ENCODE results near the gene HCN2. TPM values are rescaled to one million over a fixed set of nuclear protein-coding genes. Genes with fewer than 3 reads are reported as not detected.

HCN2 gene
- total and polyA plus RNA-seq, 12 donors, result 0.74 to 9.1 (median 3.6) TPM

DNA sequence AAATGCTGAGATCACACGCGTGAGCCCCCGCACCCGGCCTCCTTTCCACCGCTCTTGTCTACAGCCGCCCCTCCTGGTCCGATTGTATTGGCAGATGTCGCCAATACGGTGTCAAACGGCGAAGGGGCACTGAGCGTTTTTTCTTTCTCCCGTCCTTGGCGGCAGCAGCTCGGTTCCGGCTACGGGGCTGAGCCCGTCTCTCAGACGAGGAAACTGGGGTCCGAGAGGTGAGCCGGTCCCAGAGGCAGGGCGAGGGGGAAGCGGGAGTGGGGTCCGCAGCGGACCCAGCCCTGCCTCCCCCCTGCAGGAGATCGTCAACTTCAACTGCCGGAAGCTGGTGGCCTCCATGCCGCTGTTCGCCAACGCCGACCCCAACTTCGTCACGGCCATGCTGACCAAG is 23.3 kb downstream of the HCN2 start:
- DNase-seq, result no peak
- H3K4me3 ChIP-seq, result no peak overlapping the region
- H3K9me3 ChIP-seq (replicated peaks in 1 of 3), result no peaks in the 10 kb centered on the region
- 91 to 96% (median 92%) methylated on average over 25 to 33 of the region's 33 CpGs for WGBS, 4 donors
- no peak overlapping the region for H3K27ac ChIP-seq
- no peak for TF ChIP-seq POLR2A (IDR thresholded peaks at IDR 0.05)
- TF ChIP-seq, protein P1, sequence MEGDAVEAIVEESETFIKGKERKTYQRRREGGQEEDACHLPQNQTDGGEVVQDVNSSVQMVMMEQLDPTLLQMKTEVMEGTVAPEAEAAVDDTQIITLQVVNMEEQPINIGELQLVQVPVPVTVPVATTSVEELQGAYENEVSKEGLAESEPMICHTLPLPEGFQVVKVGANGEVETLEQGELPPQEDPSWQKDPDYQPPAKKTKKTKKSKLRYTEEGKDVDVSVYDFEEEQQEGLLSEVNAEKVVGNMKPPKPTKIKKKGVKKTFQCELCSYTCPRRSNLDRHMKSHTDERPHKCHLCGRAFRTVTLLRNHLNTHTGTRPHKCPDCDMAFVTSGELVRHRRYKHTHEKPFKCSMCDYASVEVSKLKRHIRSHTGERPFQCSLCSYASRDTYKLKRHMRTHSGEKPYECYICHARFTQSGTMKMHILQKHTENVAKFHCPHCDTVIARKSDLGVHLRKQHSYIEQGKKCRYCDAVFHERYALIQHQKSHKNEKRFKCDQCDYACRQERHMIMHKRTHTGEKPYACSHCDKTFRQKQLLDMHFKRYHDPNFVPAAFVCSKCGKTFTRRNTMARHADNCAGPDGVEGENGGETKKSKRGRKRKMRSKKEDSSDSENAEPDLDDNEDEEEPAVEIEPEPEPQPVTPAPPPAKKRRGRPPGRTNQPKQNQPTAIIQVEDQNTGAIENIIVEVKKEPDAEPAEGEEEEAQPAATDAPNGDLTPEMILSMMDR (IDR thresholded peaks at IDR 0.05), result no peak
- peaks cover 0 to 6% of the 10 kb centered on the region in 2 donors for H3K36me3 ChIP-seq (replicated peaks in 1 of 2)
- intact Hi-C loops (cut with DNase I), result no loop called here
- no peaks in the 10 kb centered on the region for H3K27me3 ChIP-seq
- peaks cover 14 to 15% of the 10 kb centered on the region in 2 donors for H3K4me1 ChIP-seq (replicated peaks in 1 of 2)

DNA sequence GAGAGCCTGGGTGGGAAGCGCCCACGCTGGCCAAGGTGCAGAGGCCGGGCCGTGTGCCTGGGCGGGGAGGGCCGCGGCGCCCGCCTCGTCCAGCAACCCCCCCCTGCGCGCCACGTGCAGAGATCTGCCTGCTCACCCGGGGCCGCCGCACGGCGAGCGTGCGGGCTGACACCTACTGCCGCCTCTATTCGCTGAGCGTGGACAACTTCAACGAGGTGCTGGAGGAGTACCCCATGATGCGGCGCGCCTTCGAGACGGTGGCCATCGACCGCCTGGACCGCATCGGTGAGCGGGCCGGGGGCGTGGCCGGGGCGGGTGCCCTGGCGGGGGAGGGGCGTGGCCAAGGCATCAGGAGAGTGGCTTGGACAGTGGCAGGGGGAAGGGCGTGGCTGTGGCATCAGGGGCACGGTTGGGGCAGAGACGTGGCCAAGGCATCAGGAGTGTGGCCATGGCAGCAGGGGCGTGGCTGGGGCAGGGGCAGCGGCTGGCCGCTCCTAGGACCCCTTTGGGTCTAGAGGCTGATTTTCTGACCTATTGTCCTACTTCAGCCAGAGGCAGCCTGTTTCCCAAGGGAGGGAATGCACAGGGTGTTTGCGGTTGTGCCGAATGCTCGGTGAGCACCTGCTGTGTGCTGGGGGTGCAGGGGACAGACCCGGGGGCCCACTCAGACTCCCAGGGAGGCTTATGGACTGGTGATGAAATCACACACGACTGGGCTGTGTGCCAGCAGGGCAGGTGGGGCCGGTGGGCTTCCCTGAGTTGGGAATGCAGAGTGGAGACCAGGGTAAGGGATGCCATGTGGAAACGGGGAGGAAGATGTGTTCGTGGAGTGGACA is 24.3 kb downstream of the HCN2 start:
- Histone ChIP-seq H3K27ac (no peak overlapping the region), H3K9me3 (replicated peaks in 1 of 3) (no peaks in the 10 kb centered on the region), H3K4me1 (replicated peaks in 1 of 2) (peaks cover 14 to 15% of the 10 kb centered on the region in 2 donors), H3K4me3 (no peak overlapping the region), H3K27me3 (no peaks in the 10 kb centered on the region), H3K36me3 (replicated peaks in 1 of 2) (peaks cover 0 to 16% of the 10 kb centered on the region in 2 donors)
- DNase-seq, result no peak
- intact Hi-C loops (cut with DNase I), result no loop called here
- no peak for TF ChIP-seq POLR2A (IDR thresholded peaks at IDR 0.05)
- TF ChIP-seq, protein P1 (IDR thresholded peaks at IDR 0.05), result no peak
- 81 to 87% (median 83%) methylated on average over 23 to 54 of the region's 54 CpGs for WGBS, 4 donors

DNA sequence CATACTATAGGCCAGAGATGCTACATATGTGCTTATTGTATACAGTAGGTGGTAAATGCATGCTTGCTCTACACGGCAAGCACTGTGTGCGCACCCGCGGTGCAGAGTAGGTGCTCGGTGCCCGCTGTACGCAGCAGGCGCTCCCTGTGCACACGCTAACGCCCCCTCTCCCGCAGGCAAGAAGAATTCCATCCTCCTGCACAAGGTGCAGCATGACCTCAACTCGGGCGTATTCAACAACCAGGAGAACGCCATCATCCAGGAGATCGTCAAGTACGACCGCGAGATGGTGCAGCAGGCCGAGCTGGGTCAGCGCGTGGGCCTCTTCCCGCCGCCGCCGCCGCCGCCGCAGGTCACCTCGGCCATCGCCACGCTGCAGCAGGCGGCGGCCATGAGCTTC is 25.9 kb downstream of the HCN2 start:
- DNase-seq, result no peak
- intact Hi-C loops (cut with DNase I), result no loop called here
- Histone ChIP-seq H3K4me3 (no peak overlapping the region), H3K36me3 (replicated peaks in 1 of 2) (peaks cover 0 to 31% of the 10 kb centered on the region in 2 donors), H3K27me3 (no peaks in the 10 kb centered on the region), H3K4me1 (replicated peaks in 1 of 2) (peaks cover 9 to 11% of the 10 kb centered on the region in 2 donors), H3K9me3 (replicated peaks in 1 of 3) (no peaks in the 10 kb centered on the region), H3K27ac (no peak overlapping the region)
- WGBS, 4 donors, result 48 to 86% (median 55%) methylated on average over 15 to 33 of the region's 33 CpGs
- no peak for TF ChIP-seq POLR2A (IDR thresholded peaks at IDR 0.05)
- TF ChIP-seq, protein P1 (IDR thresholded peaks at IDR 0.05), result no peak

DNA sequence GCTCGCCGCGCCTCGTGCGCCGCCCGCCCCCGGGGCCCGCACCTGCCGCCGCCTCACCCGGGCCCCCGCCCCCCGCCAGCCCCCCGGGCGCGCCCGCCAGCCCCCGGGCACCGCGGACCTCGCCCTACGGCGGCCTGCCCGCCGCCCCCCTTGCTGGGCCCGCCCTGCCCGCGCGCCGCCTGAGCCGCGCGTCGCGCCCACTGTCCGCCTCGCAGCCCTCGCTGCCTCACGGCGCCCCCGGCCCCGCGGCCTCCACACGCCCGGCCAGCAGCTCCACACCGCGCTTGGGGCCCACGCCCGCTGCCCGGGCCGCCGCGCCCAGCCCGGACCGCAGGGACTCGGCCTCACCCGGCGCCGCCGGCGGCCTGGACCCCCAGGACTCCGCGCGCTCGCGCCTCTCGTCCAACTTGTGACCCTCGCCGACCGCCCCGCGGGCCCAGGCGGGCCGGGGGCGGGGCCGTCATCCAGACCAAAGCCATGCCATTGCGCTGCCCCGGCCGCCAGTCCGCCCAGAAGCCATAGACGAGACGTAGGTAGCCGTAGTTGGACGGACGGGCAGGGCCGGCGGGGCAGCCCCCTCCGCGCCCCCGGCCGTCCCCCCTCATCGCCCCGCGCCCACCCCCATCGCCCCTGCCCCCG is 26.5 kb downstream of the HCN2 start:
- no peak for TF ChIP-seq POLR2A (IDR thresholded peaks at IDR 0.05)
- TF ChIP-seq, protein P1 (IDR thresholded peaks at IDR 0.05), result no peak
- no peak overlapping the region for H3K4me3 ChIP-seq

More for the DNA sequence above, 26.5 kb downstream of the HCN2 start:
- peaks cover 3 to 5% of the 10 kb centered on the region in 2 donors for H3K4me1 ChIP-seq (replicated peaks in 1 of 2)
- intact Hi-C loops (cut with DNase I), result no loop called here
- no peak for DNase-seq
- WGBS, 4 donors, result 44 to 85% (median 55%) methylated on average over 22 to 84 of the region's 97 CpGs; no CpG with 5 or more reads in 1 of the 4 donors
- peaks cover 0 to 35% of the 10 kb centered on the region in 2 donors for H3K36me3 ChIP-seq (replicated peaks in 1 of 2)
- no peak overlapping the region for H3K27ac ChIP-seq
- no peaks in the 10 kb centered on the region for H3K27me3 ChIP-seq
- no peaks in the 10 kb centered on the region for H3K9me3 ChIP-seq (replicated peaks in 1 of 3)
